Kidney (tissue), 14 donors: ENCODE measurements around the gene PALM. TPM values are rescaled to one million over a fixed set of nuclear protein-coding genes. Genes with fewer than 3 reads are reported as not detected.
A peak's percentile ranks its signal among the peaks of the same experiment; 100 is the strongest.

Experiments
- DNase-seq, 5 donors: peaks; one replicate each; pipeline ENCODE4 v3.0.0-alpha.2; 2013 to 2020
- FAIRE-seq: peaks from 2 replicates; lab custom pipeline; 2012; peaks lifted over from hg19 to GRCh38; lab: Jason Lieb, UNC
- H3K27ac ChIP-seq, 2 donors: one replicate each; pipeline ENCODE4 v1.7.0; 2013; ENCODE audit warnings: low read depth in 2 of 2, low read length in 2 of 2, inconsistent platforms in 1 of 2
- H3K27me3 ChIP-seq: one replicate; pipeline ENCODE4 v1.7.1; 2013; ENCODE audit warnings: low read length, inconsistent platforms; ENCODE audit not compliant: control insufficient read depth, insufficient read depth
- H3K36me3 ChIP-seq, 3 donors: one replicate each; pipeline versions ENCODE4 v1.7.0 to v1.7.1; 2013; ENCODE audit warnings: low read length in 3 of 3, control low read depth in 1 of 3, inconsistent platforms in 1 of 3; ENCODE audit not compliant: insufficient read depth in 3 of 3, control insufficient read depth in 2 of 3
- H3K4me1 ChIP-seq, 3 donors: one replicate each; pipeline versions ENCODE4 v1.7.0 to v1.7.1; 2013; ENCODE audit warnings: low read length in 3 of 3, inconsistent platforms in 1 of 3, low read depth in 1 of 3; ENCODE audit not compliant: control insufficient read depth in 2 of 3, insufficient read depth in 2 of 3
- H3K4me3 ChIP-seq, 3 donors: one replicate each; pipeline versions ENCODE4 v1.7.0 to v1.8.1; 2013; ENCODE audit warnings: low read length in 3 of 3, control low read depth in 1 of 3, inconsistent platforms in 1 of 3
- H3K9ac ChIP-seq, 3 donors: one replicate each; pipeline versions ENCODE4 v1.7.0 to v1.7.1; 2013; ENCODE audit warnings: low read length in 3 of 3, control low read depth in 1 of 3, inconsistent platforms in 1 of 3
- H3K9me3 ChIP-seq, 3 donors: one replicate each; pipeline versions ENCODE4 v1.7.0 to v1.7.1; 2013; ENCODE audit warnings: low read length in 3 of 3, control low read depth in 1 of 3, inconsistent platforms in 1 of 3; ENCODE audit not compliant: control insufficient read depth in 2 of 3, insufficient read depth in 1 of 3
- CTCF ChIP-seq: IDR thresholded peaks from 3 replicates; pipeline ENCODE4 v1.5.1; 2012; ENCODE audit warnings: mild to moderate bottlenecking, moderate library complexity, borderline replicate concordance; ENCODE audit not compliant: insufficient read depth; ENCODE audit errors: extremely low read depth
- intact Hi-C: fragments of 100-400 bp; cut with DNase I; formaldehyde crosslinking; loops from one replicate; pipeline ENCODE4 v1.11.1; 2022
- polyA plus RNA-seq: library from polyadenylated mRNA; stranded (reverse); fragments of 350-450 nt; fragmentation: Illumina TruSeq; extraction: RNeasy Lipid Tissue Mini Kit (QIAGEN cat#74804); gene quantifications from one replicate; pipeline ENCODE4 v1.2.3, GENCODE V29; 2014; ENCODE audit warnings: low read depth, low replicate concordance; ENCODE audit not compliant: insufficient read depth
- total RNA-seq: library from RNA; stranded (reverse); fragmentation: NEBNext Ultra II Directional; extraction: Animal tissue kit (Norgen Biotek cat#: 25700); gene quantifications from one replicate; pipeline ENCODE4 v1.2.1, GENCODE V29; 2021
- donor health status: control.
- donor health status: control.
- donor health status: control.
- donor health status: control.
- donor health status: control.
- donor health status: DM: yes; HTN: yes; CAD: no.
- donor health status: Normal renal cell carcinoma (clear cell type).

PALM gene
- total and polyA plus RNA-seq, 2 donors from 2014 or later = 49.4 to 92.3 TPM

DNA sequence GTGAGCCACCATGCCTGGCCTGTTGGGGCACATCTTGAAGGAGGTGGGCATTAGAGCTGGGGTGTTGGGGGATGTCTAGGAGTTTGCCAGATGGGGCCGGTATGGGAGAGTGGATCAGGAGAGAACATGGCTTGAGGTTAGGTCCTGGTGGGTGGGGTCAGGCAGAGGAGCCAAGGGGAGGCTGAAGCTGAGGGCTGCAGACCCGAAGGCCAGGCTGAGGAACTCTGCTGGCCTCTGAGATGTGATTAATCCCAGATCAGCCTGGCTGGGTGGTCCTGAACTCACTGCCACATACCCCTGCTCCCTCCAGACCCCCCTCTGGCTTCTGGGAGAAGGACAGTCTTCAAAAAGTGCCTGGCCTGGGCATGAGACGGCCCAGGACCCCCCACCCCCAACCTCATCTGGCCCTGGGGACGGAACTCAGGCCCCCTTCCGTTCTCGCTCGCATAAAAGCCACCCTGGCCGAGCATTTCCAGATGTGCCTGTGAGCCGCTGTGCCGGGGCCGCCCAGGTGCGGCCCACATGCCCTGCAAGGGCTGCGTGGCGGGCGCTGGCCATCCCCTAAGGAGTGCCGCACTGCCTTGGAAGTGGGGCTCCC lies 29.8 kb upstream of the PALM start:
- DNase-seq = peak in 2 of 5 donors; percentile 70 to 77
- intact Hi-C loops = no loop called here
- Histone ChIP-seq H3K4me3 (peak overlapping the region in 1 of 3 donors; percentile 61), H3K36me3 (no peaks in the 10 kb centered on the region), H3K4me1 (peaks cover 0 to 19% (median 0%) of the 10 kb centered on the region in 3 donors), H3K9ac (peak overlapping the region in 1 of 3 donors; percentile 55), H3K27me3 (no peaks in the 10 kb centered on the region), H3K27ac (peak overlapping the region in 1 of 2 donors; percentile 71), H3K9me3 (no peaks in the 10 kb centered on the region)
- no peak for FAIRE-seq
- TF ChIP-seq CTCF = no peak

- peaks cover 0 to 19% (median 0%) of the 10 kb centered on the region in 3 donors for H3K4me1 ChIP-seq
- no peaks in the 10 kb centered on the region for H3K36me3 ChIP-seq
- no peaks in the 10 kb centered on the region for H3K9me3 ChIP-seq
- TF ChIP-seq CTCF = no peak
- peak overlapping the region in 1 of 3 donors; percentile 55 for H3K9ac ChIP-seq
- peak overlapping the region; percentile 85 to 86 for H3K27ac ChIP-seq
- peak overlapping the region in 2 of 3 donors; percentile 24 to 61 for H3K4me3 ChIP-seq
- no peaks in the 10 kb centered on the region for H3K27me3 ChIP-seq
- intact Hi-C loops = no loop called here
- peak; percentile 64 to 93 (median 88) for DNase-seq
- no peak for FAIRE-seq
These were observed 29.1 kb upstream of the PALM start for GRCh38 chr19:679418-680286.

- Histone ChIP-seq H3K4me1 (peaks cover 0 to 17% (median 0%) of the 10 kb centered on the region in 3 donors), H3K36me3 (no peaks in the 10 kb centered on the region), H3K9ac (peak overlapping the region in 1 of 3 donors; percentile 55), H3K27me3 (no peaks in the 10 kb centered on the region), H3K4me3 (peak overlapping the region; percentile 65 to 75 (median 73)), H3K27ac (peak overlapping the region; percentile 86 to 87), H3K9me3 (no peaks in the 10 kb centered on the region)
- DNase-seq (peak; percentile 98 to 100 (median 100)), FAIRE-seq (no peak)
- TF ChIP-seq CTCF = peak; percentile 55
- intact Hi-C loops = no loop called here
These were observed 28.3 kb upstream of the PALM start for GRCh38 chr19:680287-681028.
